OCI-M2 (cell line): ENCODE results near the gene ZNF329.

Experiments
- DNase-seq: peaks from one replicate; lab custom pipeline; 2025; ENCODE audit not compliant: unreplicated experiment; lab: John Stamatoyannopoulos, UW

ZNF329 gene

DNA sequence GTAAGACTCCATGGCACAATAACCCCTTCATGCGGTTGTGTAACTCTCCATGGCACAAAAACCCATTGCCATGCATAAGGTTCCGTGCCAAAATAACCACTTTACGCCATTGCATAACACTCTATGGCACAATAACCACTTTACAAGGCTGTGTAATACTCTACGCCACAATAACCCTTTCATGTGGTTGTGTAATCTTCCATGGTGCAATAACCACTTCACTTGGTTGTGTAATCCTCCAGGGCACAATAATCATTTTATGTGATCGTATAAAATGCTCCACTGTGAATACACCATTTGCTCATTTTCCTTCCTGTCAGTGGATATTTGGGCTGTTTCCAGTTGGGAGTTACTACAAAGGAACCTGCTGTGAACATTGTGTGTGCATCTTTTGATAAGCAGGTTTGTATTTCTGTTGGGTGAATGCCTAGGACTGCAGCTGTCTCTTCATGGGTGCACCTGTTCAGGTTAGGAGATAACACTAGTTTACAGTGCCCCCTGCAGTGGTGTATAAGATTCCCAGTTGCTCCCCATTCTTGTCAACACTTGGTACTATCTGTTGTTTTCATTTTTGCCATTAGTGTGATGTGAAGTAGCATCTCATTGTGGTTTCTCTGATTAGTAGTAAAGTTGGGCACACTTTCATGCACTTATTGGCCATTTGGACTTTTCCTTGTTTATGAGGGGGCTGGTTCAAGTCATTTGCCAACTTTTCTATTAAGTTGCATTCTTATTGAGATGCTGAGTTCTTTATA, 31.4 kb downstream of the ZNF329 start:
- no peak for DNase-seq

DNA sequence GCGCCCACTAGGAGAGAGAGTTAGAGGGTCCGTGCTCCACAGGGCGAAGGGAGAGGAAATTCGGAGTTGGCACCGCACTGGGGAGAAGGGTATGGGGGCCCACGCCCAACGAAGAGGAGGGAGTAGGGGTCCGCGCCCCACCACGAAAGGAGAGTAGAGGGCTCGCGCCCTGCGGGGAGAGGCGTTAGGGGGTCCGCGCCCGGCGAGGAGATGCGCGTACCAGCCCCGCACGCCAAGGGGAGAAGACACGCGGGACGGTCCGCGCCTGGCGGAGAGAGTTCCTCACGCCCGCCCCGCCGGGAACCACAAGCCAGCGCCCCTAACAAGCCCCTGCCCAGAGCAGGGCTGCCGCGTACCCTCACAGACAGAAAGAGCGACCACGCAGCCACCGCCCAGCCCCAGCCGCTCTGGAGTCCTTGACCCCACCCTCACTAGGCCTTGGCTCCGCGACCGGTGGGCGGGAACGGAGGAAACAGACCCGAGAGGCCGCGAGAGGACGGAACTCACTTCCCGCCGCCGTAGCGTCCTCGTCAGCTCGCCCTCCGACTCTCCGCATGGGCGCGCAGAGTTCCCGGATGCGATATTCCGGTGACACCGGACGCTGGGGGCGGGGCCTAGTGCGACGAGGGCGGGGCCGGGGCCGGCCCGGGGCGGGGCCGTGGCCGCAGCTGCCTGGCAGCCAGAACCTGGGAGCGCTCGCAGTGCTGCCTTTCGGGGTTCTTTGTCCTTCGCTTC, 32.6 kb downstream of the ZNF329 start:
- DNase-seq = no peak

DNA sequence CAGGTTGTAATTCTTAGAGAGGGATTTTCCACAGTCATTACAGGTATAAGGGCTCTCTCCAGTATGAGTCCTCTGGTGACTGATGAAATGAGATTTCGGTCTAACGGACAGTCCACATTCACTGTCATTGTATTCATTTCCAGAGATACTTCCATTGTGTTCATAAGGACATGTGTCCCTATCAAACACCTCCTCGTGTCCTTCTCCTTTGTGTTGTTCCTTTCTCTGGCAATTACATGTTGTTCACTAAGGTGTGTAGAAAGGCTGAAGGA, 42.1 kb downstream of the ZNF329 start:
- DNase-seq = no peak

DNA sequence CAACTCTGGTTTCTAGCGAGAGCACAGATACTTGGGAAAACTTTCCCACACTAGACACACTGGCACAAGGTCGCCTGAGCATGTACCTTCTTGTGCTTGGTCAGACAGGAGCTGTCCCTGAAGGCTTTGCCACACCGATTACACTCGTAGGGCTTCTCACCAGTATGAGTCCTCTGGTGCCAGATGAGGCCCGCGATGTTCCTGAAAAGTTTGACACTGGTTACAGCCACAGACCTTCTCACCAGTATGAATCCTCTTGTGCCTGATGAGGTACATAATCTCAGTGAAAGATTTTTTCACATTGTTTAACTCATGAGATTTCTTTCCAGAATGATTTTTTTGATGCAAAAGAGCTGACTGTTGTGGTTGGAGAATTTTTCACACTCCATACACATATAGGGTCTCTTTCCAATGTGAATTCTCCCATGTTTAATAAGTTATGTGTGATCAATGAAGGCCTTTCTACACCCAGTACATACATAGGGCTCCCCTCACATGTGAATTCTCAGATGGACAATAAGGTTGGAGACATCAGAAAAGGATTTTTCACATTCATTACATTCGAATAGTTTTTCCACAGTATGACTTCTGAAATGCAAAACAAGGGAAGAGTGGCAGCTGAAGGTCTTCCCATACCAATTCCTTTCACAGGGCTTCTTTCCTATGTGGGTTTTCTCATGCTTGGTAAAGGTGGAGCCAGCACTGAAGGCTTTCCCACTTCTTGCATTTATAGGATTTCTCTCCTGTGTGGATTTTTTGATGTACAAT, 42.6 kb downstream of the ZNF329 start:
- no peak for DNase-seq

DNA sequence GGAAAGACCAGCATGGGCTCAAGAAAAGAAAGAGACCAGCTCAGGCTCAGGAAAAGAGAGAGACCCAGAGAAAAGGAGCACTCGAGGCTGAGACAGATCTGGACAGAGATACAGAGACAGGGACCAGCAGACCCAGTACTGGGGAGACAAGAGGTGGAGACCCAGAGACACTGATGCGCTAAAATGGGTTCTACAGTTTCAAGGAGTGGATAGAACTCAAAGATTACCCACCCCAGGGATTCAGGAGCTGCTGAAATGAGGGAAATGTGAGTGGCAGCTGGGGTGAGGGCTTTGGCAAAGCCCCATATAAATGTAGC, 51.9 kb downstream of the ZNF329 start:
- peak; percentile 53 for DNase-seq

DNA sequence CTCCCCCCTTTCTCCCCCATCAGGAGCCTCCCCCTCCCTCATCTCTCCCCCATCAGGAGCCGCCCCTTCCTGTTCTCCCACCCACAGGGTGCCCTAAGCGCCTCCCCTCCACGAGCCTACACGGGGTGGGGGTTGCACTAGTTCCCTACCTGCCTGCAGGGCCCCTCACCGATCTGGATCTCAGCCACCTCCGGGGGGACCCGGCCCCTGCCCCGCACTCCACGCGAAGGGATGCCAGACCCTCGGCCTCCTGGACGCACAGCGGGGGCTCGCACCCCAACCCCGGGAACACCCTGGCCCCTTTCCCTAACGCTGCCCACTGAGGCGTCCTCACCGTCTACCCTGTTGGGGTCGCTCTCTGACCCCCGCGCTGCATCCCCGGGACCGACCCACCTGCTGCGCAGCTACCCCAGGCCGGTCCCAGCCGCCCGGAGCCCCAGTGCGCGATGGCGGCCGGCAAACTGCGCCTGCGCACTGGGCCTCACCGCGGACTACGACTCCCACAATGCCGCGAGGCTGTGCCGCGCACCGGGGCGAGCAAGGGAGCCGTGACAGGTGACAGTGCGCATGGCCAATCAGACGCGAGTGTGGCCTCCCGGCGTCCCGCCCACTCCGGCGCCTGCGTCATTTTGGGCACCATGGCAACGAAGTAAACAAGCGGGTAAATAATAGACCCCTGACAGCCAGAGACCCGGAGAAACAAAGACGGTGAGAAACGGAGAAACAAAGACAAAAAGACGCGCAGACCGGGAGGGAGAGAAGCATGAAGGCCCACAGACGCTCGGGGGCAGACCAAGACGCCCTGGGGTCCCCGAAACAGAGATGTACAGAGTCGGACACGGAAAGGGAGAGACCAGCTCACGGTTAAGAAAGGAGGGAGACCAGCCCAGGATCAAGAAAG, 52.6 kb downstream of the ZNF329 start, which contains the start of gene ZSCAN18:
TSS of gene ZSCAN18 (minus strand) at position 451 of the 901 bp plus-strand sequence. CDS start 7,964 bp downstream, outside the sequence.
- peak; percentile 61 for DNase-seq

DNA sequence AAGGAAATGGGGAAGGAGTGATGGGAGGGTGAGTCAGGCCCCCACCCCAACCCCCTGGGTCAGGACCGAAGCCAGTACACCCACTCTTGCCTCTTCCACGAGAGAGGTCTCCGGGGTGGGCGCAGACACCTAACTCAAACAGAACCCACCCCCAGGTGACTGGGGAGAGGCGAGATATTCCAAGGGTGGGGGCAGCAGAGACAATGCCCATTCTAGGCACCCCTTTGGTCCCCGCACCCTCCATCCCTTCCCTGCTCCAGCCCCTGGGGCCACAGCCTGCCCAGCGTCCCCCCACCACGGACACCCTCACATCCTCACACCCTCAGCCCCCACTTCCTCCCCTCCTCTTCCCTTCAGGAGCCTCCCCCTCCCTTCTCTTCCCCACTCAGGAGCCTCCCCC, 53.2 kb downstream of the ZNF329 start:
- no peak for DNase-seq

DNA sequence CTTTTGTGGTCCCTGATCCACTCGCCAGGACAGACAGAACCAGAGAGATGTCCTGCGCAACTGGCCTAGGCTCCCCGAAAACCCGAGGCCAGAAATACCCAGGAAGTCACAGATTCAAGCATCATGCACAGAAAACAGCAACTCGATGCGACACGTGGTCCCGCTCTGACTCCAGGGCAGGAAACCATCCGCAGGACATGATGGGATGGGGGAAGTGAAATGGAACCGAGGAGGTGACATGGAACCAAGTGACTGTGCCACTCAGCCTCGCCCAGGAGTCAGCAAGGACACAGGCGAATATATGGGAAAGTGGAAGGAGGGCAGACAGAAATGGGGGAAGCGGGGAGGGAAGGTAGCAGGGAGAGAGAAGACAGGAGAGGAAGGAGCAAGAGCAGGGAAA, 53.7 kb downstream of the ZNF329 start:
- DNase-seq = no peak

DNA sequence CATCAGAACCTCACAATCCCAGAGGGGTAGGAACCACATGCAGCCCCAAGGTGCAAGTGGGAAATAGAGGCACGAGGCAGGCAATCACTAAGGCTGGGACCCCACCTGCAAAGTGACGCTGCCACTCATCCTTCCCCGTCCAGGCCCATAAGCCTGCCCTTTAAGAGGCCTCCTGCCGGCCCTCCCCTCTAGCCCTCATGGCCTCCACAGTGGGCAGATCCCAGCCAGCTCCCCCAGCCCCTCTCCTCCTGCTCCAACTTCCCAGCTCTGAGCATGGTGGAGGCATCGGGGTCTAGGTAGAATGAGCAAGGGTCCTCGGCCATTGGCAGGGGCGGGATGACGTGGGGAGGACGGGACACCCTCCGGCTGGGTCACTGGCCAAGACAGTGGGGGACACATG, 55.3 kb downstream of the ZNF329 start:
- DNase-seq = no peak

DNA sequence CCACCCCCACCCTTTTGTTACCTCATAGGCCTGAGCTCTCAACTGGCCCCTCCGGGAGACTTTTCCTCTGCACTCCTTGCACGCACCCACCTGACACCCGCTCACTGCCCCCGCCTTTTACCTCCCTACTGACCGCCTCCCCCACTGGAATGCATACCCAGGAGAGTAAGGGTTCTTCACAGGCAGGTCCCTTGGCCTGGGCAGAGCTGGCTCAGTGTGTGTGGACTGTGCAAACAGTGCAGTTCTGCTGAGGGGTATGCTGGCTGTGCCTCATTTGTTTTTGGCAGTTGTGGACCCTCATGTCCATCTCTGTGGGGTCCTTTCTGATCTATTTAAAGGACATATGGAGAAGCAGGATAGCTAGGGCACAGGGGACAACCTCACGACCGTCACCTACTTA, 57.5 kb downstream of the ZNF329 start:
- no peak for DNase-seq

DNA sequence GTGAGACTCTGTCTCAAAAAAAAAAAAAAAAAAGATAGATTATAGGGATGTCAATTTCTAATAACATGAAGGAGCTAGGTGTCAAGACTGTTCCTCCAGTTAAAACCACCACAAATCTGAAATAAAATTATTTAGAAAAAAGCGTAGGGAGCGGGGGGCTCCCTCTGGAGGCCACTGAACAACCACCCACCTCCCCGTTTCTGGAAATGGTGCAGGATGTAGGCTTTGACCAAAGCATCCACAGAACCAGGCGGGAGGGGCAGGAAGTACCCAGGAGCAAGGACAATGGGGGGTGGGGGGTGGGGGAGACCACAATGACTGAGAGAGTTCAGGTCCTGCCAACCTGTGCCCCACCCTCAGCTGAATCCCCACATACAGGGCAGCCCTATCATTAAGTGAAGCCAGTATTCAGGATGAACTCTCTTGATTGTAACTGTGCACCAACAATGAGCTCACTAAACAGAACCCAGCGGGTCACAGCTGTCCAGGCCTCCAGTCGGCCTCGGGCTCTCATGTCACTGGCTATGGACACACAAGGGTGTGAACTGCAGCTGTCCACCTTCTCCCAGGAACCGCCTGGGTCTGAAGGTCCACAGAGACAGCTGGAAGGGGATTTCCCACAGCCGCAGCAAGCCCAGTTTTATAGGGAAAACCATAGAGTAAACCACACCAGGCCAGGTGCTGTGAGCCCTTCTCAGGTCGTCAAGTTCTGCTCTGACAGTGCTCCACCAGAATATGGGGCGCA, 59.2 kb downstream of the ZNF329 start:
- DNase-seq = no peak

DNA sequence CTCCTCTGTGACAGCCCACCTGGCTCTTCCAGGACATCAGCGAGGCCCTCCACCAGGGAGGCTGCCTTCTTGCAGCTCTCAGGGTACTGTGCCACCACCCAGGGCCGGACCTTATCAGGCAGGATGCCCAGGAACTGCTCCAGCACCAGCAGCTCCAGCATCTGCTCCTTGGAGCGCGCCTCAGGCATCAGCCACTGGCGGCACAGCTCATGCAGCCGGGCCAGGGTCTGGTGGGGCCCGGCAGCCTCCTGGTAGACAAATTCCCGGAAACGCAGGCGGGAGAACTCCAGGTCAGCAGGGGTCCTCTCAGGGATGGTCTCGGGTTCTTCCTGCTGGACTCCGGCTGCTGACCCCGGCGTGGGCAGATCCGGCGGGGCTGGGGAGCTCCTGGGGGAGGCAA, 60.7 kb downstream of the ZNF329 start:
- no peak for DNase-seq

DNA sequence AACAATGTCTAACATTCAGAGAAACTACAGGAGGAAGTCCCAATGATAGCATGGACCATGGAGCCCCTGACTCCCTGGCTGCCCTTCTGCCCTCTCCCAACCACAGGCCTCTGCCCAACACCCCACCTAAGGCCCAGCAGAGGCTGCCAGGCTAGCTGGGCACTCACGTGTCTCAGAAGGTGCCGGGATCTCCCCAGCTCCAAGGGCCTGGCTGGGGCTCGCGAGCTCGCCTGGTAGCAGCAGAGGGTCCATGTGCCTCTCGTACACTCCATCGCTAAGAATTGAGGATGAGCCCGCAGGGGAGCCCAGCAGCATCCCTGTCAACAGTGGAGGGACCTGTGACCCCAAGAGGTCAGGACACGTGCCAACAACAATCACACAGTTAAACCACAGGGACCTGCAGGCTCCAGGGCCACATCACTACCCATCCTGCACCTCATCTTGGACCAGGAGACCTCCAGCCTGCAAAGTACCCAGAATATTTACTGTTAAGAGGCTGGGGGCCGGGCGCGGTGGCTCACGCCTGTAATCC, 62.0 kb downstream of the ZNF329 start:
- no peak for DNase-seq

DNA sequence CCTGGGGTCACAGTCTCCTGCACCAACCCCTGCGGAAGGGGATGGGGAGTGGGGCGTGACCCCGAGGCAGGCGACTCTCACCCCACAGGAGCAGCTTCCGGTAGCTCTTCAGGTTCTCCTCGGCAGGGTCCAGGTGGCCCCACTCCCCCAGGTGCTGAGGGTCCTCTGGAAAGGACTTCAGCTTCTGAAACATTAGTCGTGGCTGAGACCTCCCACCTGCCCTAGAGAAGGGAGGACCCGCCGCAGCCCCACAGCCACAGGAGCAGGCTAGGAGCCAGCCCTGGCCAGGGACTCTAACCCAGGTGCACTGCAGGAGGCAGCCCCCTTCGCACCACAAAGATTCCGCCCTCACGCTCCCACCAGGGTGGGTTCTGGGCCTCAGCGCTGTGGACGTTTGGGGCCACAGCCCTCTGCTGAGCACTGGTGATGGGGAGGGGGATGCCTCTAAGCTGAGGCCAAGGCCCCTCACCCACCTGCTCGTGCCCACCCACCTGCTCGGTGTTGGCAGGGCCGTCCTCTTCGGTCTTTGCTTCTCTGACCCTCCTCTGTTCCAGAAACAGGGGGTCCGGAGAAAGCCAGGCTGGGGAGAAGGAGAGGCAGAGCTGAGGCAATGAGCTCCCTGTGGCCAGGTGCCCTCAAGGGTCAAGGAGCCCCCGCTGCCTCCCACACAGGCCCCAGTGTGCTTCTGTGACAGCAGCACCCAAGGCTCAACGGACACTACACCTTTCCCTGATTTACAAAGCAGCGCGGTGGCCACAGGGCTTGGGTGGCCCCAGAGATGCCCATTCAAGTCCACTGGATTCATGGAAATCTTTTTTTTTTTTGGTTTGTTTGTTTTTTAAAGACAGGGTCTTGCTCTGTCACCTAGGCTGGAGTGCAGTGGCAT, 63.5 kb downstream of the ZNF329 start:
- DNase-seq = no peak

DNA sequence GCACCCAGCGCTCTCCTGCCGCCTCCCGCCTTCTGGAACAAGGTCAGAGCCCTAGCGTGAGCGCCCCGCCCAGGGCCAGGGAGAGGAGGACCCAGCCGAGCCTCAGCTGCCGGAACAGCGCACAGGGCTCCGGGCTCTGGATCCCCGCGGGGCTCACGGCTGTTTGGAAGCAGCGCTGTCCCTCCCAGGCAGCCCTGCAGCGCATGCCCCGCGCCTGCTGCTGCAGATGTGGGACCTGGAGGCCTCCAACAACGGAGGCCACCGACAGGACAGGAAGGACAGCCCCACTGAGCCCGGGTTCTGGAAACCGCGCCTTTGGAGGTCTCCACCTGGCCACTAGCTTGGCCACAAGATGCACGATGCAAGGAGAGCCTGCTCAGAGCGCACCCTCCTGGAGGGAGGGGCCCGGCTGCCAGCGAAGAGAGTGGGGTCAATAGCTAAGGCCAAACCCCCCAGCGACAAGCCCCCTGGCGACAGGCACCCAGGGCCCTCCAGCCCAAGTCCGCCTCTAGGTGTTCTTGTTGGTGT, 65.2 kb downstream of the ZNF329 start:
- DNase-seq = no peak

DNA sequence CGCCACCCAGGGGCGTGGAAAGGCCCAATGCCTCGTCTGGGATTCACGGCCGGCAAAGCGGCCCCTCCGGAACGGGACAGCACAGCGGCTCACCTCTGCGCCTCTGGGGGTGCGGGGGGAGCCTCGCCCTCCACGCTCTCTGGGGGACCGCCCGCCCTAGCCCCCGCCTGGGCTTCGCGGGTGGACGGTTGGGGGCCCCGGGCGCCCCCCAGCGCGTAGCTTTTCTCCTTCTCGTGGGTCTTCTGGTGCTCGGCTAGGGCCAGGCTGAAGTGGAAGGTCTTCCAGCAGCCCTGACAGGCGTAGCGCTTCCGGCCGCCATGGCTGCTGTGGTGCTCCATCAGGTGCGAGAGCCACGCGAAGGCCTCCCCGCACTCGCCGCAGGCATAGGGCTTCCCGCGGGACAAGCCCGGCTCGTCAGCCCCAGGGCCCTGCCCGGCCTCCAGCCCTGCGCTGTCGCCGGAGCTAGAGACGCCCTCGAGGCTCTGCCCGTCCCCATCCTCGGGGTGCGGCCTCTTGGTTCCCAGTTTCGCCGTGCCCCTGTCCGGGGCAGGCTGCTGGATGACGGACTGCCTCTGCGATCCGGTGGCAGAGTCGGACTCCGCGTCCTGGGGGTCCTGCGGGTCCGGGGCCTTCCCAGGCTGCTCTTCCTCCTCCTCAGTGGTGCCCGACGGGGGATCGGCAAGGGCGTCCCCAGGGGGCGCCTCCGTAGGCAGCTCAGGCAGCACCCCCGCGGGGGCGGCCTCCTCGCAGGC, 65.8 kb downstream of the ZNF329 start:
- DNase-seq = no peak

DNA sequence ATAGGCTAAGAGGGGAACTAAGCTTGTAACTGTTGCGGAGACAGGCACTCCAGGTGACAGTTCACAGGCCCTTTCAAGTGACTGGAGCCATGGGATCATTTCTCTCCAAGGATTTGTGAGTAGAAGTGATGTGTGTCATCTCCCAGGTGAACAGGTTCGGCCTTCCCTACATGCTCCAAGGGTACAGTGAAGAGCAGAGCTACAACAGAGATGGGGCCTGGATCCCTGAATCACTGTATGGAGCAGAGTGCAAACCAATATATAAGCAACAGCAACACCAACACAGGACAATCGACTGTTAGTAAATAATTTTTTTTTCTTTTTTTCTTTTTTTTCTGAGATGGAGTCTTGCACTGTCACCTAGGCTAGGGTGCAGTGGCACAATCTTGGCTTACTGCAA, 67.6 kb downstream of the ZNF329 start:
- DNase-seq = no peak

DNA sequence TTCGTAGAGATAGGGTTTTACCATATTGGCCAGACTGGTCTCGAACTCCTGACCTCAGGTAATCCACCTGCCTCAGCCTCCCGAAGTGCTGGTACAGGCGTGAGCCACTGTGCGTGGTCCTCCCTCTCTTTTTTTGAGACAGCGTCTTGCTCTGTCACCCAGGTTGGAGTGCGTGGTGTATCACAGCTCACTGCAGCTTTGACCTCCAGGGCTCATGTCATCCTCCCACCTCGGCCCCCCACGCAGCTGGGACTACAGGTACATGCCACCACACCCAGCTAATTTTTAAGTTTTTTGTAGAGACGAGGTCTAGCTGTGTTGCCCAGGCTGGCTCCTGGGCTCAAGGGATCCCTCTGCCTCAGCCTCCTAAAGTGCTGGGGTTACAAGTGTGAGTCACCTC, 70.8 kb downstream of the ZNF329 start:
- DNase-seq = no peak
